Heart left ventricle (tissue), 16 donors: ENCODE data around the gene CD207. TPM values are rescaled to one million over a fixed set of nuclear protein-coding genes. Genes with fewer than 3 reads are reported as not detected.
"Not testable (repeated sequence)": the region's sequence is repeated elsewhere in the genome, so short reads cannot be mapped to it uniquely, and the experiment has no call there.

Source experiments
- ATAC-seq, 4 donors: fragments of 200-7000 bp; cut with Tn5 transposase; one replicate each; pipeline ENCODE4 v1.9.1; 2020 to 2022; ENCODE audit warnings: moderate library complexity in 4 of 4, mild to moderate bottlenecking in 3 of 4, moderate number of reproducible peaks in 1 of 4
- DNase-seq, 5 donors: peaks; one replicate each; pipeline ENCODE4 v3.0.0-alpha.2; 2020
- H3K27ac ChIP-seq, 12 donors: fragments of 200-600 bp; sonication (generic) in 4 of 12; one replicate each; pipeline versions ENCODE4 v1.5.0 to v1.8.0; 2016 to 2022; ENCODE audit warnings: mild to moderate bottlenecking in 2 of 12
- H3K27me3 ChIP-seq, 9 donors: fragments of 200-600 bp; sonication (generic) in 2 of 9; one replicate each; pipeline versions ENCODE4 v1.5.1 to v1.8.0; 2016 to 2022; ENCODE audit warnings: mild to moderate bottlenecking in 3 of 9
- H3K36me3 ChIP-seq, 9 donors: fragments of 200-600 bp; sonication (generic) in 2 of 9; one replicate each; pipeline versions ENCODE4 v1.5.0 to v1.8.0; 2018 to 2022; ENCODE audit warnings: mild to moderate bottlenecking in 2 of 9
- H3K4me1 ChIP-seq, 12 donors: fragments of 200-600 bp; sonication (generic) in 4 of 12; one replicate each; pipeline versions ENCODE4 v1.5.0 to v1.8.0; 2016 to 2022; ENCODE audit warnings: mild to moderate bottlenecking in 3 of 12
- H3K4me3 ChIP-seq, 12 donors: fragments of 200-600 bp; sonication (generic) in 4 of 12; one replicate each; pipeline versions ENCODE4 v1.5.0 to v1.8.0; 2017 to 2022; ENCODE audit warnings: mild to moderate bottlenecking in 9 of 12, moderate library complexity in 4 of 12
- H3K9me3 ChIP-seq, 12 donors: fragments of 200-600 bp; sonication (generic) in 4 of 12; one replicate each; pipeline versions ENCODE4 v1.5.0 to v1.8.0; 2016 to 2022; ENCODE audit warnings: mild to moderate bottlenecking in 1 of 12
- CTCF ChIP-seq, 12 donors: fragments of 200-600 bp; sonication (generic) in 4 of 12; IDR thresholded peaks; one replicate each; pipeline versions ENCODE4 v1.5.0 to v1.8.0; 2018 to 2022; ENCODE audit warnings: antibody characterized with exemption in 12 of 12, mild to moderate bottlenecking in 5 of 12
- POLR2A ChIP-seq, 2 donors: fragments of 450-650 bp; IDR thresholded peaks; one replicate each; pipeline ENCODE4 v1.6.1; 2017; ENCODE audit warnings: antibody characterized with exemption in 2 of 2, mild to moderate bottlenecking in 2 of 2, moderate library complexity in 2 of 2
- WGBS, 4 donors: extraction: QIAGEN DNeasy Blood & Tissue Kit in 2 of 4; methylation state at CpG; one replicate each; pipeline versions ENCODE4 v1.1.5 to v1.1.7; 2013 to 2018; 5-methylcytosine and 5-hydroxymethylcytosine counted together
- intact Hi-C, 10 donors: fragments of 100-400 bp; cut with DNase I; formaldehyde crosslinking; loops; one replicate each; pipeline versions ENCODE4 v1.11.1 to v1.14.2; 2022
- polyA plus RNA-seq, 2 donors: library from polyadenylated mRNA; stranded (reverse); fragments of 200-250 nt; gene quantifications; one replicate each; pipeline ENCODE4 v1.2.3, GENCODE V29; 2013
- total RNA-seq, 9 donors: library from RNA; depleted of rRNA in 2 of 9; stranded (reverse); fragments of >200 nt in 2 of 9; fragmentation: NEBNext Ultra II Directional in 3 of 9; extraction: Animal tissue kit (Norgen Biotek cat#: 25700) in 3 of 9; gene quantifications; one replicate each; pipeline versions ENCODE4 v1.1.0 to v1.2.4, GENCODE V29; 2016 to 2023
- donor health status: ischemic (EF 13 %, LVEDD 7.1; RV severe dilation, severe dysfunction).
- donor health status: healthy with polysubstance abuse.
- donor health status: DM: no; HTN: yes; CAD: no.
- donor health status: DM: no; HTN: no; CAD: no.
- donor health status: ischemic (EF 25% LVEDD 6.9; RV normal size, moderate dysfunction).
- donor health status: ischemic (EF 25% LVEDD 5.7; RV mildly dilated, moderate dysfunction).
- donor health status: healthy.
- donor health status: DM: yes; HTN: yes; CAD: no.
- donor health status: ischemic (EF 35%, LVEDD 5.7; RV mildly dilated, moderate dysfunction).
- donor health status: nonischemic (EF 11% LVEDD 7.7; RV severe dilation, severe dysfunction).
- donor health status: DM: yes; HTN: yes; CAD: no.
- donor health status: PGD.
- donor health status: ischemic (EF 29% LVEDD 5.4; RV normal size, mild dysfunction).
- donor health status: nonischemic (EF 23%, LVEDD 6.1; RV moderate dilation, normal function).

CD207 gene
- total and polyA plus RNA-seq, 11 donors, result 0.04 to 0.48 (median 0.19) TPM; not detected in 4

GRCh38 chr2:70801607-70802263 lies 33.9 kb downstream of the CD207 start:
- H3K27ac ChIP-seq, result no peak overlapping the region
- no peaks in the 10 kb centered on the region for H3K36me3 ChIP-seq
- no peak for ATAC-seq
- H3K4me3 ChIP-seq, result no peak overlapping the region
- peaks cover 0 to 7% (median 0%) of the 10 kb centered on the region in 9 donors for H3K27me3 ChIP-seq
- intact Hi-C loops, result no loop called here
- peaks cover 0 to 9% (median 0%) of the 10 kb centered on the region in 12 donors for H3K4me1 ChIP-seq
- peaks cover 0 to 10% (median 0%) of the 10 kb centered on the region in 12 donors for H3K9me3 ChIP-seq
- DNase-seq, result no peak
- TF ChIP-seq POLR2A (IDR thresholded peaks at IDR 0.05), result no peak
- WGBS, 4 donors, result 72 to 81% (median 75%) methylated on average over 10 of the region's 10 CpGs

- Histone ChIP-seq H3K36me3 (no peaks in the 10 kb centered on the region), H3K4me3 (no peak overlapping the region), H3K27me3 (peaks cover 0 to 5% (median 0%) of the 10 kb centered on the region in 9 donors), H3K9me3 (peaks cover 0 to 10% (median 0%) of the 10 kb centered on the region in 12 donors), H3K4me1 (peaks cover 0 to 9% (median 0%) of the 10 kb centered on the region in 12 donors), H3K27ac (no peak overlapping the region)
- WGBS, 4 donors, result 77 to 88% (median 83%) methylated on average over 2 of the region's 2 CpGs
- intact Hi-C loops, result loop anchor here in 2 of 10 donors (10.0 kb wide), 2 partner anchors 65 to 145 kb away; no protein-coding TSS in a partner anchor
- no peak for TF ChIP-seq CTCF (IDR thresholded peaks at IDR 0.05)
- TF ChIP-seq POLR2A (IDR thresholded peaks at IDR 0.05), result no peak
- DNase-seq (no peak), ATAC-seq (no peak)
These were observed 35.9 kb downstream of the CD207 start for GRCh38 chr2:70799706-70800105.

- DNase-seq, H3K36me3 ChIP-seq, ATAC-seq, H3K27me3 ChIP-seq, H3K4me3 ChIP-seq: not testable (repeated sequence)
- intact Hi-C loops, result loop anchor here in 2 of 10 donors (10.0 kb wide), 2 partner anchors 67 to 147 kb away; no protein-coding TSS in a partner anchor
- Histone ChIP-seq H3K4me1 (peaks cover 0 to 18% (median 0%) of the 10 kb centered on the region in 12 donors), H3K27ac (peak overlapping the region in 1 of 12 donors; percentile 35), H3K9me3 (peaks cover 0 to 10% (median 0%) of the 10 kb centered on the region in 12 donors)
- WGBS, 4 donors, result 84 to 97% (median 88%) methylated on average over 3 of the region's 3 CpGs
These were observed 37.6 kb downstream of the CD207 start for GRCh38 chr2:70797996-70798395.

- H3K27ac ChIP-seq, result peak overlapping the region in 1 of 12 donors; percentile 35
- WGBS, 4 donors, result 47 to 74% (median 59%) methylated on average over 2 of the region's 2 CpGs
- DNase-seq (no peak), ATAC-seq (no peak)
- H3K36me3 ChIP-seq, result no peaks in the 10 kb centered on the region
- H3K4me1 ChIP-seq, result peaks cover 0 to 23% (median 0%) of the 10 kb centered on the region in 12 donors
- H3K4me3 ChIP-seq, result no peak overlapping the region
- H3K27me3 ChIP-seq, result peaks cover 0 to 11% (median 0%) of the 10 kb centered on the region in 9 donors
- peaks cover 0 to 10% (median 0%) of the 10 kb centered on the region in 12 donors for H3K9me3 ChIP-seq
- intact Hi-C loops, result loop anchor here in 2 of 10 donors (10.0 kb wide), 2 partner anchors 67 to 147 kb away; no protein-coding TSS in a partner anchor
- no peak for TF ChIP-seq POLR2A (IDR thresholded peaks at IDR 0.05)
- TF ChIP-seq CTCF (IDR thresholded peaks at IDR 0.05), result no peak
These were observed 38.1 kb downstream of the CD207 start for GRCh38 chr2:70797506-70797905.

- 73 to 86% (median 80%) methylated on average over 1 of the region's 1 CpG for WGBS, 4 donors
These were observed 39.4 kb downstream of the CD207 start for GRCh38 chr2:70796262-70796661.

More at GRCh38 chr2:70796262-70796661, 39.4 kb downstream of the CD207 start:
- TF ChIP-seq POLR2A (IDR thresholded peaks at IDR 0.05), result no peak
- TF ChIP-seq CTCF (IDR thresholded peaks at IDR 0.05), result no peak
- no peak overlapping the region for H3K27ac ChIP-seq
- H3K27me3 ChIP-seq, result peaks cover 0 to 23% (median 9%) of the 10 kb centered on the region in 9 donors
- no peaks in the 10 kb centered on the region for H3K36me3 ChIP-seq
- intact Hi-C loops, result loop anchor here in 2 of 10 donors (10.0 kb wide), 2 partner anchors 69 to 149 kb away; no protein-coding TSS in a partner anchor
- peaks cover 0 to 10% (median 0%) of the 10 kb centered on the region in 12 donors for H3K9me3 ChIP-seq
- no peak overlapping the region for H3K4me3 ChIP-seq
- ATAC-seq (no peak), DNase-seq (no peak)
- peaks cover 0 to 23% (median 0%) of the 10 kb centered on the region in 12 donors for H3K4me1 ChIP-seq
